SK-N-SH (cell line): ENCODE results near the gene KIF21B.

ENCODE experiments used
- ELF1 ChIP-seq: IDR thresholded peaks from 2 replicates; pipeline ENCODE4 v1.4.0; 2012
- FOXM1 ChIP-seq: IDR thresholded peaks from 2 replicates; pipeline ENCODE4 v1.4.0; 2012; ENCODE audit warnings: low read depth, mild to moderate bottlenecking
- TF ChIP-seq, protein P1 (sequence below): fragments of 200-600 bp; sonication (generic); IDR thresholded peaks from 2 replicates; pipeline ENCODE4 v1.6.1; 2017; ENCODE audit warnings: antibody characterized with exemption, mild to moderate bottlenecking, moderate library complexity

DNA sequence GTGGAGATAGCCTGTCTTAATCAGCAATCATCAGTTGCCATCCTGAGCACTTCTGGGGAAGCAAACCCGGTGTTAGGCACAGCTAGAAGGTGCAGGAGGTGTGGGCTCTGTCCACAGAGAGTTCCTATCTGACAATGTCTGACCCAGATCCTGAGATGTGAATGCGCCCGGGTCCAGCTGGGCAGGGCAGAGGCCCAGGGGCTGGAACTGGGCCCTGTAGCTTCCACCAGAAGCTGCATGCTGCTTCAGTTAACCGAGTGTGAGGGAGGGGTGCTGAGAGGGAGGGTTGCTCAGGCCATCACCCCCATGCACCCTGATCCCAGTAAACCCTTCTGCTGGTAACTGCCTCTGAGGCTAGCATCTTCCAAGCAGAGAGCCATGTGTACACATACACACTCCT is 42.2 kb downstream of the KIF21B start:
- TF ChIP-seq FOXM1 (no peak), ELF1 (no peak)
- TF ChIP-seq, protein P1, sequence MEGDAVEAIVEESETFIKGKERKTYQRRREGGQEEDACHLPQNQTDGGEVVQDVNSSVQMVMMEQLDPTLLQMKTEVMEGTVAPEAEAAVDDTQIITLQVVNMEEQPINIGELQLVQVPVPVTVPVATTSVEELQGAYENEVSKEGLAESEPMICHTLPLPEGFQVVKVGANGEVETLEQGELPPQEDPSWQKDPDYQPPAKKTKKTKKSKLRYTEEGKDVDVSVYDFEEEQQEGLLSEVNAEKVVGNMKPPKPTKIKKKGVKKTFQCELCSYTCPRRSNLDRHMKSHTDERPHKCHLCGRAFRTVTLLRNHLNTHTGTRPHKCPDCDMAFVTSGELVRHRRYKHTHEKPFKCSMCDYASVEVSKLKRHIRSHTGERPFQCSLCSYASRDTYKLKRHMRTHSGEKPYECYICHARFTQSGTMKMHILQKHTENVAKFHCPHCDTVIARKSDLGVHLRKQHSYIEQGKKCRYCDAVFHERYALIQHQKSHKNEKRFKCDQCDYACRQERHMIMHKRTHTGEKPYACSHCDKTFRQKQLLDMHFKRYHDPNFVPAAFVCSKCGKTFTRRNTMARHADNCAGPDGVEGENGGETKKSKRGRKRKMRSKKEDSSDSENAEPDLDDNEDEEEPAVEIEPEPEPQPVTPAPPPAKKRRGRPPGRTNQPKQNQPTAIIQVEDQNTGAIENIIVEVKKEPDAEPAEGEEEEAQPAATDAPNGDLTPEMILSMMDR = no peak
